KBM-7 (cell line): ENCODE data around the gene OTUB1.

Experiments used
- DNase-seq: peaks from one replicate; pipeline ENCODE4 v3.0.0-alpha.2; 2015
- in situ Hi-C: fragments of 300-500 bp; cut with MboI; formaldehyde crosslinking; loops from 2 replicates; pipeline ENCODE4 v1.14.3; 2020; ENCODE audit warnings: low sequenced_read_pairs, low pct_unique_long_range_greater_than_20kb, mixed read lengths

OTUB1 gene

GRCh38 chr11:64001484-64002420 lies 15.5 kb downstream of the OTUB1 start:
- in situ Hi-C loops, result no loop called here
- no peak for DNase-seq

- no peak for DNase-seq
- in situ Hi-C loops, result no loop called here
Measured at GRCh38 chr11:64003807-64004589, 17.8 kb downstream of the OTUB1 start.

- no peak for DNase-seq
- in situ Hi-C loops, result no loop called here
Measured at GRCh38 chr11:64004590-64004984, 18.3 kb downstream of the OTUB1 start.

GRCh38 chr11:64005691-64006090 lies 19.5 kb downstream of the OTUB1 start:
- no peak for DNase-seq
- in situ Hi-C loops, result no loop called here

- in situ Hi-C loops, result no loop called here
- DNase-seq, result no peak
Measured at GRCh38 chr11:64006398-64006797, 20.2 kb downstream of the OTUB1 start.

GRCh38 chr11:64007160-64007628 lies 21.0 kb downstream of the OTUB1 start:
- DNase-seq, result no peak
- in situ Hi-C loops, result no loop called here

- DNase-seq, result no peak
- in situ Hi-C loops, result no loop called here
Measured at GRCh38 chr11:64007629-64008282, 21.5 kb downstream of the OTUB1 start.

GRCh38 chr11:64008283-64008913 lies 22.2 kb downstream of the OTUB1 start:
- in situ Hi-C loops, result no loop called here
- no peak for DNase-seq

- no peak for DNase-seq
- in situ Hi-C loops, result no loop called here
Measured at GRCh38 chr11:64008914-64009633, 22.8 kb downstream of the OTUB1 start.

GRCh38 chr11:64009710-64010109 lies 23.5 kb downstream of the OTUB1 start:
- DNase-seq, result no peak
- in situ Hi-C loops, result no loop called here

- DNase-seq, result no peak
- in situ Hi-C loops, result no loop called here
Measured at GRCh38 chr11:64010783-64011182, 24.5 kb downstream of the OTUB1 start.

- DNase-seq, result no peak
- in situ Hi-C loops, result no loop called here
Measured at GRCh38 chr11:64011371-64011770, 25.1 kb downstream of the OTUB1 start.

GRCh38 chr11:64013141-64013896 lies 27.1 kb downstream of the OTUB1 start:
- DNase-seq, result no peak
- in situ Hi-C loops, result no loop called here

- no peak for DNase-seq
- in situ Hi-C loops, result no loop called here
Measured at GRCh38 chr11:64014356-64014755, 28.1 kb downstream of the OTUB1 start.

GRCh38 chr11:64015510-64015909 lies 29.3 kb downstream of the OTUB1 start:
- DNase-seq, result no peak
- in situ Hi-C loops, result no loop called here

- no peak for DNase-seq
Measured at GRCh38 chr11:64015935-64016845, 30.0 kb downstream of the OTUB1 start.

GRCh38 chr11:64017945-64018224 lies 31.6 kb downstream of the OTUB1 start:
- in situ Hi-C loops, result no loop called here
- DNase-seq, result no peak

More at GRCh38 chr11:64015935-64016845, 30.0 kb downstream of the OTUB1 start:
- in situ Hi-C loops, result no loop called here
